HEK293T (cell line): Measurements from ENCODE around the gene HMCN2.

ENCODE experiments used
- BHLHE40 ChIP-seq: fragments of 450-650 bp; IDR thresholded peaks from 2 replicates; pipeline ENCODE4 v1.6.1; 2016; ENCODE audit warnings: mild to moderate bottlenecking, moderate library complexity, borderline replicate concordance
- CTBP1 ChIP-seq: fragments of 450-650 bp; IDR thresholded peaks from 2 replicates; pipeline ENCODE4 v1.6.1; 2016; ENCODE audit warnings: borderline replicate concordance
- ELF4 ChIP-seq: fragments of 450-650 bp; IDR thresholded peaks from 2 replicates; pipeline ENCODE4 v1.6.1; 2017; ENCODE audit warnings: antibody characterized with exemption
- FOXA1 ChIP-seq: fragments of 450-650 bp; IDR thresholded peaks from 2 replicates; pipeline ENCODE4 v1.6.1; 2016; ENCODE audit warnings: mild to moderate bottlenecking
- FOXK2 ChIP-seq: fragments of 450-650 bp; IDR thresholded peaks from 2 replicates; pipeline ENCODE4 v1.6.1; 2016; ENCODE audit warnings: mild to moderate bottlenecking
- SP1 ChIP-seq: fragments of 450-650 bp; IDR thresholded peaks from 2 replicates; pipeline ENCODE4 v1.6.1; 2017

- TF ChIP-seq FOXK2 (no peak), ELF4 (no peak), FOXA1 (no peak), BHLHE40 (no peak), CTBP1 (no peak), SP1 (no peak)
These were observed 165.4 kb downstream of the HMCN2 start for GRCh38 chr9:130430734-130431535.
